Fibroblast of skin of left quadriceps (primary cell): Measurements from ENCODE around the gene GRK5.

Source experiments
- DNase-seq, 2 experiments: peaks; one replicate each; pipeline ENCODE4 v3.0.0-alpha.2; 2013; ENCODE audit warnings: low read depth in 2 of 2

The GRK5 gene

DNA sequence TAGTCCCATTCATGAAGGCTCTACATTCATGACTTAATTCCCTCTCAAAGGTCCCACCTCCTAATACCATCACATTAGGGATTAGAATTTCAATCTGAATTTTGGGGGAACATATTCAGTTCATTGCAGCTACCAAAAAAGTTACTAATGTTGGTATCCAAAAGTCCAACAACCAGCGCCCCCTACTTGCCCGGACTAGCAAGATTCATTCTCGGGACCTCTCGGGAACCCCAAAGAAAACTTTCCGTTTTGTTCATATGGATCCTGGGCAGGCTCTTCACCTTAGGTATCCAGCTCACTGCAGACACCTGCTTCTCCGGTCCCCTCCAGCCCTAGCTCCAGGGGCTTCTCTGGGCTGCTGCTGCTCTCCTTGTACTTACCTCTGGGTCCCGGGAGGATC, 8.9 kb upstream of the GRK5 start:
- DNase-seq: no peak

DNA sequence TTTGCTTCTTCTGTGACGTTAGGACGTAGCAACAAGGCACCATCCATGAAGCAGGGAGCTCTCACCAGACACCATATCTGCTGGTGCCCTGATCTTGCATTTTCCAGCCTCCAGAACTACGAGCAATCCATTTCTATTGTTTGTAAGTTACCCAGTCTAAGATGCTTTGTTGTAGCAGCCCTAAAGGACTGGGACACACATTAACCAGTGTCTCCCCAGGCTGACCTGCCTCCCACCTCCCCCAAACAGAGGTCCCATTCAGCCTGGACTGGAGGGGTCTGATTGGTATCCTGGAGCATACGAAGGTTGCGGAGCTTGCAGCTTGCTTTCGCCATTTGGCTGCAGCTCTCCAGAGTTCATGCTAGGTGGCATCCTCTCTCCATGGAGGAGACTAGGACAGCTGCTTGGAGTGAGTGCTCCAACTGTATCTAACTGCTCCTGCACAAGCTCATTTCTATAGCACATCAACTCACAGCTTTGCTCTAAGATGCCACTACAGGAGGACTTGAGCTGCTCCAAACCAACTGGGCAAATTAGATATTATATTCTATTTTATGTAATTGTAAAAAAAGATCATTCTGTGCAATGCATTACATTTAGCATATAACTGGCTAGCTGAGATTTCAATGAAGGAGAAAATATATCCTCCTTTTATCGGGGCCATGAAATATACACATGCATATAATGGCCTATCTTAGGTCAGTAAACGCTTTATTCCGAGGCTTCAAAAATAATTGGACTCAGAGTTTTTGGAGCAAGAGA, 8.0 kb upstream of the GRK5 start:
- peak in 1 of 2 experiments; percentile 64 for DNase-seq

GRCh38 chr10:119201233-119201632, 6.1 kb upstream of the GRK5 start:
- DNase-seq: no peak

GRCh38 chr10:119203006-119203405, 4.4 kb upstream of the GRK5 start:
- peak in 1 of 2 experiments; percentile 43 for DNase-seq

DNA sequence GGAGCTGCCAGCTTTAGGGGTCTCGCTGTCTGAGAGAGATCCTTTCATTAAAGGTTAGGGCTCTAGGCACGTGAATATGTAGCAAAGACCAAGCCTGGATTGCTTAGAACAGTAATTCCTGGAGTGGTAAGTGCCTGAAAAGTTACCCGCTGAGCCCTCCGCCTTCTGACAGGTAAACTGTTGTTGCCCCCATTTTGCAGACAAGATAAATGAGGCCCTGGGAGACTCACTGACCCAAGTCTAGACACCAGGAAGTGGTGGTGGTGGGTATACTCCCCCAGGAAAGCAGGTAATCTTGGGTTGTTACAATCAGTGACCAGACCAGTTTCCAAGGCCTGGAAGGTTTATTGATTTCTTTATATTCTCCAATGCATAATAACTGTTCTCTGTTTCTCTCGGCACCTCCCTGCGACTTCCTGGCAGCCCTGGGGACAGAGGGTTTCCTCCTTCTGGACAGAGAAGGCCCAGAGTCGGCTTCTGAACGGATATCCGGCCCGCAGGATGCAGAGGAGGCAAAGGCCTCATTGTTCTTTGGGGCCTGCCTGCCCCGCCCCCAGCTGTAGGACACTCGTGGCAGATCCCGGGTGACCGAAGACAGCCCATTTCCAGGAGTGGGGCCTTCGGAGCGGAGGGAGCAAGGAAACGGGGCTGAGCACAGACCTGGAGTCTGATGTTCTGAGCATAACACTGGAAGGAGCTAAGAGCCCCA, 1.3 kb upstream of the GRK5 start:
- DNase-seq: no peak

DNA sequence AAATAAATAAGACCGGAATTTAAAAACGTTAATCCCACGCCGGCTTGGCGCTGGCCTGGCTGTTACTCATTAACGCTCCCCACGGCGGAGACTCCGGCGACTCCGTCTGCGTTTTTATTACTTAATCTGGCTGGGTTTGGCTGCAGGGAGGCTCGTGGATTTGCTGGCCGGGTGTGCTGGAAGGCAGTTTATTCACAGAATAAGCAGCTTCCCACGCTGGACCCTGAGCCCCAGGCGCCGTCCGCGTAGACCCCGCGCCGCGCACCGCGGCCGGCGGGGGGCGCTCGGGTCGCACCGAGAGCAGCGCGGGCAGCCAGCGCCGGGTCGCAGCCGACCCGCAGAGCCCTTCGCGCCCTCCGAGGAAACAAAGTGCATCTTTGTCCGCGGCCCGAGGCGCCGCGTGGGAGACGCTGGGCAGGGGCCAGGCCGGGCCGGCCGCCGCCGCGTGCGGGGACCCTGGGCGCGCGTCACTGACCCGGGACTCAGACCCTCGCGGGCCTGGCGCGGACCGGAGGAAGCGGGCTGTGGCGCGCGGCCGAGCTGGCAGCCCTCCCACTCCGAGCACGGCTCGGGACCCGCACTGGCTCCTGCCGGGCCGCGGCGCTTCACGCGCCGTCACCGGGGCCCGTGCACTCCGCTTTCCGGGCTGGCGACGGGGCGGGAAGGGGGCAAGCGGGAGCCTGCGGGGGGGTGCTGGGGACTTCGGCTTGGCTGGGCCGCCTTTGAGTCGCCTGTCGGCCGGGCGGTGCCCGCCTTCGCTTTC, 587 bp upstream of the GRK5 start:
- DNase-seq: no peak

DNA sequence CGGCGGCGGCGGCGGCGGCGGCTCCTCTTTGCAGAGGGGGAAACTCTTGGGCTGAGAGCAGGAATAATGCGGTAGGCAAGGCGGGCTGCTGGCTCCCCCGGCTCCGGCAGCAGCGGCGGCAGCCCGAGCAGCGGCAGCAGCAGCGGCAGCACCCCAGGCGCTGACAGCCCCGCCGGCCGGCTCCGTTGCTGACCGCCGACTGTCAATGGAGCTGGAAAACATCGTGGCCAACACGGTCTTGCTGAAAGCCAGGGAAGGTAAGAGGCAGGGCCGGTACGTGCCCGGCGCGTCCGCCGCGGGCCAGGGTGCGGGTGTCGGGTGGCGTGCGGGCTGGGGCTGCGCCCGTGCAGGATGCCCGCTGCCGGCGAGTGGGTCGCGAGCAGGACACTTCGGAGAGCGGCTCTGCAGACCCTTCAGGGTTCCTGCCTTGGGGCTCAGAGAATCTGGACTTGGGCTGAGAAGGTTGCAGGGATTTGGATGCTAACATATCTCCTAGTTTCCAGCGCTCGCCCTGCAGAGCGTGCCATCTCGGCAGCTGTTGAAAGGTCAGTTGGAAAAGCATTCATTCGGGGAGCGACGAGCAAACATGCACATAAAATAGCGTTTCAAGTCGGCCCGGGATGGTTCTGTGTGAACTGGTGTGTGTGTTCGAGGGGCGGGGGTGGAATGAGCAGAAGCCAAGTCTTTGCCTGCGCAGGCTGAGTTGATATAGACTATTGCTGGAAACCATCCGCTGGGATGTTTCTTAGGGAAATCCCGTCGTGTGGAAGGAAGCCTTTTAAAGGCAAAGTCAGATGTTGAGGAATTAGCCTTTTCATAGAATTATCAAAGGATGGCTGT, 562 bp downstream of the GRK5 start:
- DNase-seq: no peak

- no peak for DNase-seq
Measured at GRCh38 chr10:119208553-119208940, 1.2 kb downstream of the GRK5 start.

GRCh38 chr10:119209035-119209735, 1.8 kb downstream of the GRK5 start:
- peak in 1 of 2 experiments; percentile 32 for DNase-seq

- no peak for DNase-seq
Measured at GRCh38 chr10:119209736-119210355, 2.5 kb downstream of the GRK5 start.

GRCh38 chr10:119210633-119211032, 3.3 kb downstream of the GRK5 start:
- DNase-seq: no peak

- peak in 1 of 2 experiments; percentile 76 for DNase-seq
Measured at GRCh38 chr10:119211176-119211575, 3.8 kb downstream of the GRK5 start.

DNA sequence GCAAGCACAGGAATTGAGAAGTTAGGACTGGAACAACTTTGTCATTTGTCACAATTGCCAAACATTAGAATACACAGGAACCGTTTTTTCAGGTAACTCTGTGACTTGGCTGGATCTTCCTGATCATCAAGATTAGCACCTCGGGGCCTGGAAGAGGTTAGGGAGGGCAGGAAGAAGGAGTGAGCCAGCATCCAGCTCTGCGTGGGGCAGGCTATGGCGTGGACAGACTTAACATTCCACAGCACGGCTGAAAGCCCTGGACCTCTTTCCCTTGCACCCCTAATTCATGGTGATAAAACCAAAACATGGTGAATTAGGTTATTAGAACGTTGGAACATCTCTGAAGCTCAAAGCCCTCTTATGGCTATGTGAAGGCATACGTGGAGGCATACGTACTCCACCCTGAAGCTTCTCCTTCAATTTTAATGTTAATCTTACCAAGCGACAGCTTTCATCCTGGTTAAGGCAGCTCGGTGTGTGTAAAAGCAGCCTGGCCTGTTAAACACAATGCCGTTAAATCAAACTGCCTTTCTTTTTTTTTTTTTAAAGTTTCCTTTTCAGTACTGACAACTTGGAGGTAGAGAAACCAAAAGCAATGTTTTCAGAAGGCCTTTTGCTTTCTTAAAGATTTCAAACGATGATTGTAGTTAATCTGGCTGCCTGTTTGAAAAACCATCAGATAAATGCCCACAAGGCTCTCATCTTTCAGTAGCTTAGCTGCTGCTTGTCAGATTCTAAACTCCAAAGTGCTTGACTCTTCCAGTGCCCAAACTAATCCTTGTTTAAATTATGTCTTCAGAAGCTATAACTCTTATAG, 4.5 kb downstream of the GRK5 start:
- no peak for DNase-seq

GRCh38 chr10:119215371-119215770, 8.0 kb downstream of the GRK5 start:
- DNase-seq: no peak

DNA sequence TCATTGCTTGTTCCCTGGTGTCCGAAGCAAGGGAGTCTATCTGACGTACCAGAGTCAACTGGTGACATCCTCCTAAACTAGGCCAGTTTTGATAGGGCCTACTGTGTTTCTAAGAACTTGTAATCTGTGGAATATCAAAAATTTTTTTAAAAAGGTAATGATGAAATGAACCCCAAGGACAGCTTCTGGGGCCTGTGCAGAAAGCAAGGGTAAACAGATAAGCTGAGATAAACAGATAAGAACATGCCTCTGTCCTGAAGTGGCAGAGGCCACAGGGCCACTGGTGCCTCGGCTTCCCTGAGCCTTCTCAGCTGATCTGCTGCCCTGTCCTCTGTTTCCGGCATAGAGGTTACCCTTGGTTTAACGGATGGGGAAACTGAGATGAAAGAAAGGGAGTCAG, 8.8 kb downstream of the GRK5 start:
- no peak for DNase-seq

GRCh38 chr10:119217401-119217800, 10.0 kb downstream of the GRK5 start:
- DNase-seq: no peak

DNA sequence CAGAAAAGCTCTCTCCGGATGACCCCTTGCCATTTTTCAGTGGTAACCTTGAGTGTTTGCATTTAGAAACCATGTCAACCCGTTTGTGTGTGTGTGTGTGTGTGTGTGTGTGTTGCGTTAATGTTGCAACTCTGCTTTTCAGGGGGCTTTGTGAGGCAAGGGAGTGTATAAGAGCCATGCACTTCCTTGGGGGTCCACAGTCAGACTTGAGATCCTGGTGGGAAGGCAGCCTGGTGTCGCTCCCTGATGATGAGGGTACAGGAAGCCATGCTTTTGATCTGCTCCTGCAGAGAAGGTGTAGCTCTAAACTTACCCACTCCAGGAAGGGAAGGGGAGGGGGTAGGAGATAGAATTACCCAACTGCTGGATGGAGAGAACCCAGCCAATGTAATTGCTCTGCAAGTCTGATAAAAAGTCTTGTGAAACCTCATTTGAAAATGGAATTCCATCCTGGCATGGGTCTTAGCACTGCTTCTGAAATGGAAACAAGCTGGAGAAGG, 10.7 kb downstream of the GRK5 start:
- DNase-seq: no peak

DNA sequence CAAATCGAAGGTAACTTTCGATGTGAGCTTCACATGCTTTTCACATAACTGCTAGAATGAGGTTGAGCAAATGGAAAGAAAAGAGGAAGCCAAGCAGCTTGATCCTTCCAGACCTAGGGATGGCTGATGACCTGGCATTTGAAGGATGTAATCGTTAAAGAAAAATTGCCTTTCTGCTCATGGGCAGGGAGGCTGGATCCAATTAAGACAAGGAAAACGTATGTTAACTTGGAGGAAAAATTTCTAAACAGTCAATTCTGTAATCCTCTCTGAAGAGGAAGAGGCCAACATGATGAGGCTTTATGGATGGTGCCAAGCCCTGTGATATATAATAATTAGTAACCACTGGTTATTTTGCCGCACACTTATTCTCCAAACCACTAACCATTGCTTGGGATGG, 12.5 kb downstream of the GRK5 start:
- DNase-seq: peak; percentile 77 to 79

DNA sequence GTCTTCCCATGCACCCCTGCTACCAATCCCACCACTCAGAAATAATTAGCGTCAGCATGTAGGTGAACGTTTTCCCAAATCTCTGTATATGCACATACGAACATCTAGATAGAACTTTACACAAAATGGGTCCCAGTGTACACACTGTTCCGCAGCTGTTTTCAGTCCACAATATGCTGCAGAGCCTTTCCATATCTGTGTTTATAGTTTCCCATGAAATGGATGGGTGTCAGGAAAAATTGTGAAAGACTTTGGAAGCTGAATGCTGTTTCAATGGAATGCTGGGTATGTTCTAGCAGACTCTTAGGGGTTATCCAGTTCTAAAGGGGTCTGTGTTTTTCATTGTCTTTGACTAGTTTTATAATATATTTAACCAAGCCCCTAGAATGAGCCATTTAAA, 13.8 kb downstream of the GRK5 start:
- DNase-seq: peak in 1 of 2 experiments; percentile 60

DNA sequence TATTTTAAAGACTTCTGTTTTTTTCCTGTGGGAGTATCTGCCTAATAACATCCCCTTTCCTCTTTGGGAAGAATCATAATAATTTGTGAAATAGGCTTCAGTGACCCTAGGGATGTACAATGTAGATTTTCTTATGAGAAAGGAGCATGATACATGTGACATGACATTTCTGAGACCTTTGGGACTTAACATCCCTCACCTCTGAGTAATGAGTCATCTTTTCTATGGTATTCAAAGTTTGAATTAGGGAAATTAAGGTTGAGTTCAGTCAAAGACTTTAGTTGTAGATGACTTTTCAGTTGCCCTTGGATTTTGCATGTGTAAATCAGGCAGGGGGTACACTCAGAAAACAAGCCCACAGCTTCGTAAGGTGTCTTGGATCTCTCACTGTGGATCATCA, 14.3 kb downstream of the GRK5 start:
- DNase-seq: no peak
